ENCODE data around the gene ALAS1.

The ALAS1 gene

GRCh38 chr3:52196977-52197376 is 983 bp upstream of the ALAS1 start:
- H3K27ac ChIP-seq, result peak overlapping the region; percentile 38
- DNase-seq (ENCODE audit: low read depth, low spot score), result no peak

- DNase-seq (ENCODE audit: low read depth, low spot score), result no peak
- H3K27ac ChIP-seq, result peak overlapping the region; percentile 38
Observed at GRCh38 chr3:52197499-52197841, 490 bp upstream of the ALAS1 start.

- H3K27ac ChIP-seq, result peak overlapping the region; percentile 38
- no peak for DNase-seq (ENCODE audit: low read depth, low spot score)
Observed at GRCh38 chr3:52198643-52199608, 966 bp downstream of the ALAS1 start.

GRCh38 chr3:52200981-52201679 is 3.2 kb downstream of the ALAS1 start:
- no peak for DNase-seq (ENCODE audit: low read depth, low spot score)
- no peak overlapping the region for H3K27ac ChIP-seq

- DNase-seq (ENCODE audit: low read depth, low spot score), result no peak
- H3K27ac ChIP-seq, result no peak overlapping the region
Observed at GRCh38 chr3:52202384-52203077, 4.6 kb downstream of the ALAS1 start.

GRCh38 chr3:52203701-52204100 is 5.7 kb downstream of the ALAS1 start:
- peak overlapping the region; percentile 72 for H3K27ac ChIP-seq
- DNase-seq (ENCODE audit: low read depth, low spot score), result no peak

- peak overlapping the region; percentile 72 for H3K27ac ChIP-seq
- peak; percentile 76 for DNase-seq (ENCODE audit: low read depth, low spot score)
Observed at GRCh38 chr3:52204337-52205073, 6.5 kb downstream of the ALAS1 start.

GRCh38 chr3:52205727-52206372 is 7.9 kb downstream of the ALAS1 start:
- peak overlapping the region; percentile 72 for H3K27ac ChIP-seq
- DNase-seq (ENCODE audit: low read depth, low spot score), result no peak

- H3K27ac ChIP-seq, result no peak overlapping the region
- DNase-seq (ENCODE audit: low read depth, low spot score), result no peak
Observed at GRCh38 chr3:52208556-52208955, 10.6 kb downstream of the ALAS1 start.

GRCh38 chr3:52210037-52210436 is 12.1 kb downstream of the ALAS1 start:
- no peak overlapping the region for H3K27ac ChIP-seq
- DNase-seq (ENCODE audit: low read depth, low spot score), result no peak

GRCh38 chr3:52210550-52211046 is 12.6 kb downstream of the ALAS1 start:
- peak; percentile 64 for DNase-seq (ENCODE audit: low read depth, low spot score)
- H3K27ac ChIP-seq, result no peak overlapping the region

GRCh38 chr3:52211268-52211891 is 13.4 kb downstream of the ALAS1 start:
- no peak overlapping the region for H3K27ac ChIP-seq
- no peak for DNase-seq (ENCODE audit: low read depth, low spot score)

GRCh38 chr3:52213005-52213404 is 15.0 kb downstream of the ALAS1 start:
- no peak overlapping the region for H3K27ac ChIP-seq
- DNase-seq (ENCODE audit: low read depth, low spot score), result no peak

GRCh38 chr3:52213901-52214300 is 15.9 kb downstream of the ALAS1 start:
- no peak for DNase-seq (ENCODE audit: low read depth, low spot score)
- no peak overlapping the region for H3K27ac ChIP-seq

- DNase-seq (ENCODE audit: low read depth, low spot score), result no peak
- no peak overlapping the region for H3K27ac ChIP-seq
Observed at GRCh38 chr3:52215351-52215750, 17.4 kb downstream of the ALAS1 start.

- DNase-seq (ENCODE audit: low read depth, low spot score), result peak; percentile 89
- H3K27ac ChIP-seq, result peak overlapping the region; percentile 98
Observed at GRCh38 chr3:52216585-52217408, 18.8 kb downstream of the ALAS1 start.

GRCh38 chr3:52217409-52217805 is 19.4 kb downstream of the ALAS1 start:
- peak overlapping the region; percentile 98 for H3K27ac ChIP-seq
- DNase-seq (ENCODE audit: low read depth, low spot score), result no peak

- peak overlapping the region; percentile 98 for H3K27ac ChIP-seq
- no peak for DNase-seq (ENCODE audit: low read depth, low spot score)
Observed at GRCh38 chr3:52218026-52218425, 20.1 kb downstream of the ALAS1 start.

Measured in epithelial cell of prostate (primary cell).